K562 (cell line): ENCODE measurements around the gene CCR5AS.

Source experiments
- ATAC-seq: fragments of 200-7000 bp; cut with Tn5 transposase; 3 replicates; pipeline ENCODE4 v1.9.1; 2020; ENCODE audit warnings: moderate library complexity
- BruUV-seq: library from RNA; stranded (reverse); fragments of 400-500 nt; replicated peaks from 2 replicates; lab custom pipeline; 2021; lab: Mats Ljungman, UMichigan
- CTCF ChIA-PET: fragments of 300-600 bp; formaldehyde crosslinking; extraction: SDS; loops from one replicate; lab custom pipeline; 2021; ENCODE audit warnings: low intra/inter-chr PET ratio; lab: Yijun Ruan, JAX
- POLR2A ChIA-PET: fragments of 300-600, 350-650 bp; sonication (Branson Sonifier 250); formaldehyde crosslinking; extraction: SDS; loops from one replicate; lab custom pipeline; 2021; ENCODE audit warnings: antibody characterized with exemption, inconsistent platforms; lab: Yijun Ruan, JAX
- DNase-seq, 4 experiments: peaks; one replicate each; pipeline versions ENCODE4 v3.0.0 to v3.0.0-alpha.2; 2011 to 2018; ENCODE audit warnings: low spot score in 3 of 4, mixed read lengths in 3 of 4; ENCODE audit errors: extremely low read depth in 1 of 4
- FAIRE-seq: peaks from 2 replicates; lab custom pipeline; 2011; peaks lifted over from hg19 to GRCh38; lab: Jason Lieb, UNC
- H2AFZ ChIP-seq: 2 replicates; pipeline ENCODE4 v1.6.0; 2011; ENCODE audit warnings: low read depth, low read length, control low read depth, inconsistent platforms
- H3K27ac ChIP-seq: fragments of 200-600 bp; 3 replicates; pipeline ENCODE4 v1.8.0; 2011; ENCODE audit warnings: low read depth, mild to moderate bottlenecking, control low read depth, inconsistent platforms, low read length, moderate library complexity, mixed read lengths; ENCODE audit errors: extremely low read depth
- H3K27me3 ChIP-seq, 2 experiments: fragments of 300-600 bp in 1 of 2; 2 replicates in 1 of 2; 3 replicates in 1 of 2; pipeline versions ENCODE4 v1.6.0 to v1.8.0; 2011; ENCODE audit warnings: inconsistent platforms in 2 of 2, low read length in 2 of 2, mild to moderate bottlenecking in 1 of 2, mixed read lengths in 1 of 2, moderate library complexity in 1 of 2; ENCODE audit not compliant: control insufficient read depth in 2 of 2, insufficient read depth in 2 of 2
- H3K36me3 ChIP-seq: fragments of 300-600 bp; 3 replicates; pipeline ENCODE4 v1.8.0; 2011; ENCODE audit warnings: mild to moderate bottlenecking, low read length, inconsistent platforms; ENCODE audit not compliant: control insufficient read depth, insufficient read depth
- H3K4me1 ChIP-seq, 2 experiments: fragments of 200-600 bp in 1 of 2; replicated peaks in 1 of 2; 2 replicates in 1 of 2; 3 replicates in 1 of 2; pipeline versions ENCODE4 v1.5.1 to v1.8.0; 2011; ENCODE audit warnings: inconsistent platforms in 2 of 2, low read length in 2 of 2, mild to moderate bottlenecking in 1 of 2, mixed read lengths in 1 of 2, moderate library complexity in 1 of 2; ENCODE audit not compliant: control insufficient read depth in 2 of 2, insufficient read depth in 2 of 2
- H3K4me2 ChIP-seq: 2 replicates; pipeline ENCODE4 v1.6.1; 2011; ENCODE audit warnings: low read length, control low read depth, inconsistent platforms, mixed read lengths; ENCODE audit not compliant: insufficient read depth
- H3K4me3 ChIP-seq: fragments of 200-600 bp; sonication (generic), shearing (Covaris generic); 2 replicates; pipeline ENCODE4 v1.5.1; 2016; ENCODE audit warnings: control low read depth, inconsistent platforms
- H3K79me2 ChIP-seq: fragments of 200-600 bp; 3 replicates; pipeline ENCODE4 v1.8.0; 2011; ENCODE audit warnings: low read length, inconsistent platforms; ENCODE audit not compliant: control insufficient read depth, insufficient read depth
- H3K9ac ChIP-seq, 2 experiments: 2 replicates each; pipeline versions ENCODE4 v1.6.0 to v1.6.1; 2011; ENCODE audit warnings: low read depth in 2 of 2, low read length in 2 of 2, control low read depth in 1 of 2, inconsistent platforms in 1 of 2, mild to moderate bottlenecking in 1 of 2, mixed read lengths in 1 of 2; ENCODE audit not compliant: insufficient read depth in 1 of 2
- H3K9me1 ChIP-seq: one replicate; pipeline ENCODE4 v1.6.0; 2011; ENCODE audit warnings: inconsistent platforms, mild to moderate bottlenecking, low read length, moderate library complexity; ENCODE audit not compliant: control insufficient read depth, insufficient read depth
- H3K9me3 ChIP-seq: replicated peaks from 2 replicates; pipeline ENCODE4 v1.5.1; 2011; ENCODE audit warnings: low read depth, low read length, inconsistent platforms; ENCODE audit not compliant: control insufficient read depth, insufficient read depth
- H4K20me1 ChIP-seq: replicated peaks from 2 replicates; pipeline ENCODE4 v1.6.1; 2011; ENCODE audit warnings: low read length, inconsistent platforms, mixed read lengths; ENCODE audit not compliant: control insufficient read depth, insufficient read depth
- ARID3B ChIP-seq: fragments of 250-450 bp; sonication (Bioruptor Pico); IDR thresholded peaks from 2 replicates; pipeline ENCODE4 v1.4.0; 2020; ENCODE audit warnings: borderline replicate concordance
- ARID4B ChIP-seq: sonication (generic); formaldehyde crosslinking; IDR thresholded peaks from 2 replicates; pipeline ENCODE4 v1.8.0; 2022; ENCODE audit warnings: mild to moderate bottlenecking, missing genetic modification reagents
- FOXP4 ChIP-seq: sonication (generic); formaldehyde crosslinking; IDR thresholded peaks from 2 replicates; pipeline ENCODE4 v1.8.0; 2022; ENCODE audit warnings: mild to moderate bottlenecking, missing genetic modification reagents, borderline replicate concordance
- JUNB ChIP-seq: fragments of 450-650 bp; formaldehyde crosslinking; conservative IDR thresholded peaks from 2 replicates; pipeline ENCODE4 v1.4.0; 2020; ENCODE audit warnings: mild to moderate bottlenecking
- SAFB2 ChIP-seq: fragments of 200-400 bp; formaldehyde crosslinking; IDR thresholded peaks from 2 replicates; pipeline ENCODE4 v1.6.1; 2018; ENCODE audit warnings: borderline replicate concordance, low read length, low read depth, moderate library complexity; ENCODE audit not compliant: severe bottlenecking
- SMARCC2 ChIP-seq: fragments of 450-650 bp; IDR thresholded peaks from 2 replicates; pipeline ENCODE4 v1.6.1; 2017; ENCODE audit warnings: antibody characterized with exemption, moderate library complexity, mild to moderate bottlenecking, low read depth
- YY1 ChIP-seq, 3 experiments: IDR thresholded peaks; 2 replicates each; pipeline ENCODE4 v1.6.1; 2011; ENCODE audit warnings: low read length in 2 of 3, mild to moderate bottlenecking in 2 of 3, moderate library complexity in 2 of 3, borderline replicate concordance in 1 of 3, control low read depth in 1 of 3, low read depth in 1 of 3; ENCODE audit not compliant: insufficient read depth in 3 of 3, insufficient replicate concordance in 2 of 3, control insufficient read depth in 1 of 3, insufficient read length in 1 of 3; ENCODE audit errors: extremely low read depth in 1 of 3
- ZNF280B ChIP-seq: fragments of 250-450 bp; sonication (Bioruptor Pico); IDR thresholded peaks from 2 replicates; pipeline ENCODE4 v1.5.1; 2021; ENCODE audit warnings: mild to moderate bottlenecking
- ZNF354B ChIP-seq: fragments of 250-450 bp; sonication (Bioruptor Pico); IDR thresholded peaks from 2 replicates; pipeline ENCODE4 v1.4.0; 2020
- WGBS: fragments of 100-300 bp; shearing (Covaris generic); methylation state at CpG from one replicate; pipeline ENCODE4 v1.1.6; 2016; ENCODE audit warnings: low coverage, mixed read lengths; ENCODE audit not compliant: insufficient coverage; ENCODE audit errors: missing lambda C conversion rate; 5-methylcytosine and 5-hydroxymethylcytosine counted together
- in situ Hi-C: fragments of 300-500 bp; cut with MboI; formaldehyde crosslinking; loops from 4 replicates; pipeline ENCODE4 v1.15.0; 2018; ENCODE audit warnings: inconsistent platforms, mixed read lengths
- intact Hi-C: fragments of 100-400 bp; cut with micrococcal nuclease; formaldehyde crosslinking; loops from 2 replicates; pipeline ENCODE4 v1.14.2; 2022

The CCR5AS gene

GRCh38 chr3:46413951-46414350 lies 7.1 kb upstream of the CCR5AS start (continued):
- no peak for TF ChIP-seq ARID4B (CRISPR knock-in tag)

- intact Hi-C loops (no loop called here), in situ Hi-C loops (loop anchor here (25.0 kb wide), 1 partner anchor 1376 kb away; the partner anchor contains the start of gene CLEC3B)
- Histone ChIP-seq H3K36me3 (no peaks in the 10 kb centered on the region), H3K4me1 (peaks cover 12 to 29% of the 10 kb centered on the region in 2 experiments), H3K9me3 (no peaks in the 10 kb centered on the region; the same call in 1 of the 2 replicates), H3K27ac (no peak overlapping the region), H2AFZ (no peak overlapping the region; the same call in 1 of the 2 replicates), H4K20me1 (no peaks in the 10 kb centered on the region), H3K27me3 (no peaks in the 10 kb centered on the region), H3K9me1 (no peaks in the 10 kb centered on the region), H3K4me3 (no peak overlapping the region), H3K9ac (no peak overlapping the region), H3K4me2 (no peak overlapping the region), H3K79me2 (peaks cover 2% of the 10 kb centered on the region; the same call in 1 of the 3 replicates)
- no peak for DNase-seq
- CTCF ChIA-PET, result no interaction called here
- TF ChIP-seq JUNB (no peak), SAFB2 (no peak), FOXP4 (CRISPR knock-in tag) (no peak), YY1 (IDR thresholded peaks at IDR 0.05; ENCODE audit: borderline replicate concordance in 1 of 3, control insufficient read depth in 1 of 3, extremely low read depth in 1 of 3, insufficient read depth in 3 of 3, insufficient read length in 1 of 3, insufficient replicate concordance in 2 of 3, low read depth in 1 of 3, low read length in 2 of 3) (no peak), ARID3B (CRISPR knock-in tag) (no peak), ZNF354B (no peak), SMARCC2 (no peak), ZNF280B (CRISPR knock-in tag) (no peak)
- WGBS, result 48% methylated on average over 3 of the region's 3 CpGs
- BruUV-seq, result no TSS peak
- FAIRE-seq, result no peak
- POLR2A ChIA-PET, result no interaction called here
- no peak for ATAC-seq
Observed at GRCh38 chr3:46412786-46413298, 6.0 kb upstream of the CCR5AS start.
